Mesenchymal stem cell (in vitro differentiated cells and primary cell): ENCODE results near the gene LRCOL1.

Experiments
- DNase-seq: peaks from one replicate; pipeline ENCODE4 v3.0.0-alpha.2; 2013
- H2AFZ ChIP-seq: one replicate; pipeline ENCODE4 v1.6.1; 2013; ENCODE audit warnings: low read depth, mild to moderate bottlenecking, control low read depth, inconsistent platforms, low read length, moderate library complexity
- H2AK5ac ChIP-seq: 2 replicates; pipeline ENCODE4 v1.6.1; 2013; ENCODE audit warnings: low read length, moderate library complexity, mild to moderate bottlenecking, inconsistent platforms; ENCODE audit not compliant: severe bottlenecking
- H2BK120ac ChIP-seq: one replicate; pipeline ENCODE4 v1.6.1; 2013; ENCODE audit warnings: low read depth, mild to moderate bottlenecking, inconsistent platforms, low read length, moderate library complexity
- H2BK12ac ChIP-seq, 2 experiments: one replicate each; pipeline ENCODE4 v1.6.1; 2013; ENCODE audit warnings: inconsistent platforms in 2 of 2, low read length in 2 of 2, mild to moderate bottlenecking in 2 of 2, moderate library complexity in 2 of 2, control low read depth in 1 of 2
- H2BK15ac ChIP-seq: one replicate; pipeline ENCODE4 v1.6.1; 2013; ENCODE audit warnings: mild to moderate bottlenecking, low read depth, inconsistent platforms; ENCODE audit not compliant: poor library complexity, severe bottlenecking
- H2BK5ac ChIP-seq: 2 replicates; pipeline ENCODE4 v1.6.1; 2013; ENCODE audit warnings: low read depth, mild to moderate bottlenecking, low read length, control low read depth, inconsistent platforms; ENCODE audit not compliant: poor library complexity, severe bottlenecking
- H3K14ac ChIP-seq, 2 experiments: one replicate each; pipeline ENCODE4 v1.6.1; 2013; ENCODE audit warnings: inconsistent platforms in 2 of 2, low read length in 2 of 2, control low read depth in 1 of 2, mild to moderate bottlenecking in 1 of 2, moderate library complexity in 1 of 2
- H3K18ac ChIP-seq, 2 experiments: one replicate each; pipeline ENCODE4 v1.6.1; 2013; ENCODE audit warnings: inconsistent platforms in 2 of 2, low read length in 2 of 2, control low read depth in 1 of 2, low read depth in 1 of 2, mild to moderate bottlenecking in 1 of 2
- H3K23ac ChIP-seq, 2 experiments: one replicate each; pipeline ENCODE4 v1.6.1; 2013; ENCODE audit warnings: inconsistent platforms in 2 of 2, low read length in 2 of 2, mild to moderate bottlenecking in 2 of 2, moderate library complexity in 2 of 2, control low read depth in 1 of 2
- H3K27ac ChIP-seq: 2 replicates; pipeline ENCODE4 v1.5.1; 2013; ENCODE audit warnings: mild to moderate bottlenecking, moderate library complexity, low read length, control low read depth, inconsistent platforms; ENCODE audit not compliant: poor library complexity, severe bottlenecking
- H3K27me3 ChIP-seq, 2 experiments: 2 replicates each; pipeline versions ENCODE4 v1.6.1 to v1.7.0; 2013; ENCODE audit warnings: low read length in 2 of 2, mild to moderate bottlenecking in 2 of 2, moderate library complexity in 2 of 2, control low read depth in 1 of 2, inconsistent platforms in 1 of 2; ENCODE audit not compliant: control insufficient read depth in 1 of 2, insufficient read depth in 1 of 2
- H3K36me3 ChIP-seq, 2 experiments: 2 replicates each; pipeline versions ENCODE4 v1.6.1 to v1.7.0; 2013; ENCODE audit warnings: low read length in 2 of 2, control low read depth in 1 of 2, inconsistent platforms in 1 of 2, low read depth in 1 of 2, mild to moderate bottlenecking in 1 of 2; ENCODE audit not compliant: insufficient read depth in 2 of 2, control insufficient read depth in 1 of 2
- H3K4ac ChIP-seq, 2 experiments: one replicate each; pipeline ENCODE4 v1.6.1; 2013; ENCODE audit warnings: inconsistent platforms in 2 of 2, low read length in 2 of 2, mild to moderate bottlenecking in 2 of 2, moderate library complexity in 2 of 2, control low read depth in 1 of 2, low read depth in 1 of 2
- H3K4me1 ChIP-seq: 2 replicates; pipeline ENCODE4 v1.6.1; 2013; ENCODE audit warnings: low read depth, low read length, control low read depth; ENCODE audit not compliant: control insufficient read depth, insufficient read depth
- H3K4me2 ChIP-seq: 2 replicates; pipeline ENCODE4 v1.6.1; 2013; ENCODE audit warnings: low read length, mild to moderate bottlenecking, inconsistent platforms; ENCODE audit not compliant: poor library complexity, severe bottlenecking
- H3K4me3 ChIP-seq, 2 experiments: 2 replicates each; pipeline versions ENCODE4 v1.5.1 to v1.7.0; 2013; ENCODE audit warnings: low read length in 2 of 2, mild to moderate bottlenecking in 2 of 2, control low read depth in 1 of 2, low read depth in 1 of 2; ENCODE audit not compliant: insufficient read depth in 1 of 2
- H3K79me1 ChIP-seq: replicated peaks from 2 replicates; pipeline ENCODE4 v1.6.1; 2013; ENCODE audit warnings: mild to moderate bottlenecking, control low read depth, low read length, inconsistent platforms; ENCODE audit not compliant: poor library complexity, severe bottlenecking
- H3K9ac ChIP-seq: 2 replicates; pipeline ENCODE4 v1.7.0; 2013; ENCODE audit warnings: mild to moderate bottlenecking, low read length, moderate library complexity
- H3K9me3 ChIP-seq: 2 replicates; pipeline ENCODE4 v1.7.0; 2013; ENCODE audit warnings: mild to moderate bottlenecking, low read length; ENCODE audit not compliant: control insufficient read depth
- H4K8ac ChIP-seq: one replicate; pipeline ENCODE4 v1.6.1; 2013; ENCODE audit warnings: inconsistent platforms, mild to moderate bottlenecking, low read length, moderate library complexity
- H4K91ac ChIP-seq: one replicate; pipeline ENCODE4 v1.6.1; 2013; ENCODE audit warnings: mild to moderate bottlenecking, low read length, inconsistent platforms
- WGBS: methylation state at CpG from one replicate; pipeline ENCODE4 v1.1.7; 2013; ENCODE audit warnings: mixed read lengths; 5-methylcytosine and 5-hydroxymethylcytosine counted together

Gene LRCOL1

DNA sequence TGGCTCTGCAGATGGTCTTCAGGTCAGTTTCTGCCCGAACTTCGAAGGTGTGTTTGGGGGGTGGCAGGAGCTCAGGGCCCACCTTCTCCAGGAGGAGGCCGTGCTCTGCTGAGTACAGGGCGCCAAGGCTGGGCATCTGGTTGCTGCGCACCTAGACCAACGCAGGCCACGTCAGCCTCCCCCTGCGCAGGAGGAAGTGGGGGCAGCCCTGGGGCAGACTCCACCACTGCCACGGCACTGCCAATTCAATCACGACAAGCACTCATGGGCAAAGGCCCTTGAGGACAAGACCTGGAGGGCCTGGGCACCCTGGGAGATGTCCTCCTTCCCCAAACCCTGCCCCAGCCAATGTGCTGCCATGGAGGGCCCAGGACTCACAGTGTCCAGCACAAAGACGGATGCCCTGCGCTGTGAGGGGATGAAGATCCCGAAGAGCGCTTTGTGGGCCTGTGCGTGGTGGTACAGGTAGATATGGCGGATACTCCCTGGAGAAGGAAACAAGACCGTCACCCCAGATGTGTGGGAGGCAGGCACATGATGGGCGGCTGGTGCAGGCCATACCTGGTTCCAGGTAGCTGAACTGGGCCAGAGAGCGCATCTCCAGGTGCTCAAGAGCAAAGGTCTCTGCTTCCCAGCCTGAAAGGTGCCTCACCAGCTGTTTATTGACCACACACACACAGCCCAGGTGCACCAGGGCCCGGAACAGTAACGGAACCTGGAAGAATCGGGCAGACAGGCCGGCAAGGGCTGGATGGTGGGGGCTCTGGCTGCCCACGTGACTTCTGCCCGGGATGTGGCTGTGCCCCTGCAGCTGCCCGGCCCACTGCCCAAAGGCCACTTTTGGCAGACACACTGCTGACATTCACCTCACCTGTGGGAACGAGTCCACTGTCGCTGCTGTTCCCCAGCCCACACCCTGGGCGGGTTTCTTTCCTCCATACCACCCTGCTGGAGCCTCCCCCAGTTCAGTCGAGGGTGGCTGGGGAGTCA is 32.8 kb upstream of the LRCOL1 start:
- Histone ChIP-seq H2AFZ (no peak overlapping the region), H3K18ac (no peak overlapping the region), H3K4me1 (peaks cover 6% of the 10 kb centered on the region), H3K79me1 (peaks cover 7% of the 10 kb centered on the region), H2BK120ac (no peak overlapping the region), H3K27ac (no peak overlapping the region), H3K14ac (no peak overlapping the region), H2AK5ac (no peak overlapping the region), H3K4ac (no peak overlapping the region), H2BK5ac (no peak overlapping the region), H3K4me3 (no peak overlapping the region), H4K8ac (no peak overlapping the region), H3K9ac (no peak overlapping the region), H3K4me2 (no peak overlapping the region), H4K91ac (no peak overlapping the region), H3K27me3 (no peaks in the 10 kb centered on the region), H3K36me3 (peaks cover 53 to 55% of the 10 kb centered on the region in 2 experiments), H2BK12ac (no peak overlapping the region), H3K9me3 (no peaks in the 10 kb centered on the region), H2BK15ac (no peak overlapping the region), H3K23ac (no peak overlapping the region)
- no peak for DNase-seq
- WGBS = 97% methylated on average over 30 of the region's 30 CpGs

DNA sequence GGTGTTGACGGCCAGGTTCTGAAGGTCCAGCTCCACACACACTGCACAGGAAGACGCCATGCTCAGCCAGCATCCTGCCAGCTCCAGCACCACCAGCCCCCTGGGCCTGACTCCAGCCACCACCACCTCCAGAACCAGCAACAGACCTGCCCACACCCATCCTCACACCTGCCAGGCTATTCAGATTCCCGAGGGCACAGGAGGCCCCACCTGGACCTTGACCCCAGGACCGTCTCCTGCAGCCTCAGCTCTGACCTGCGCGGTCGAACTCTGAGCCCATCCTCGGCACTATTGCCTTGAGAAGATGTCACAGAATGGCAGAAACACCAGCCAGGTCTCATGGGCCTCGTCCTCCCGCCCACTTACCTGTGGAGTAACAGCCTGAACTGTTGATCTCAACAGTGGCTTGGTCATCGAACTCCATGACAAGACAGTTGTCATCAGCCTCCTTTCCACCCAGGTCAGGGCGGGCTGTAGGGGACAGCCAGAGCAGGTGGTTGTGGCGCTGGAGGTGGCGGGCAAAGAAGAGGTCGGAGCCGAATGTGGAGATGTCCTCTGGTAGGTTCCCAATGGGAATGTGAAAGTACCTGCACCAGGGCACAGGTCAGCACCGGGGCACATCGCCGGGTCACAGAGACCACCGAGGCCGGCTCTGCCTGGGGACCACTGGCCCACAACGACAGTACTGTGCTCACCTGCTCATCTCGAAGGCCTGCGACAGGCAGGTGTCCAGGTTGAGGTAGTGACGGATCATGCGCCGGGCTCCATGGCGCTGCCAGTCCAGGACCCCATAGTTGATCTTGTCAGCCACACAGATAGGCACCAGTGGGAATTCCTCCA is 31.6 kb upstream of the LRCOL1 start:
- Histone ChIP-seq H3K14ac (no peak overlapping the region), H2BK5ac (no peak overlapping the region), H2BK120ac (no peak overlapping the region), H3K36me3 (peaks cover 51 to 55% of the 10 kb centered on the region in 2 experiments), H3K18ac (no peak overlapping the region), H3K27ac (no peak overlapping the region), H3K9ac (no peak overlapping the region), H2AFZ (no peak overlapping the region), H3K79me1 (peaks cover 4% of the 10 kb centered on the region), H3K4me1 (peaks cover 6% of the 10 kb centered on the region), H3K27me3 (no peaks in the 10 kb centered on the region), H4K91ac (no peak overlapping the region), H3K4me2 (no peak overlapping the region), H3K9me3 (no peaks in the 10 kb centered on the region), H3K4ac (no peak overlapping the region), H2BK15ac (no peak overlapping the region), H3K23ac (no peak overlapping the region), H3K4me3 (no peak overlapping the region), H4K8ac (no peak overlapping the region), H2BK12ac (no peak overlapping the region), H2AK5ac (no peak overlapping the region)
- WGBS = 98% methylated on average over 28 of the region's 28 CpGs
- DNase-seq = no peak

DNA sequence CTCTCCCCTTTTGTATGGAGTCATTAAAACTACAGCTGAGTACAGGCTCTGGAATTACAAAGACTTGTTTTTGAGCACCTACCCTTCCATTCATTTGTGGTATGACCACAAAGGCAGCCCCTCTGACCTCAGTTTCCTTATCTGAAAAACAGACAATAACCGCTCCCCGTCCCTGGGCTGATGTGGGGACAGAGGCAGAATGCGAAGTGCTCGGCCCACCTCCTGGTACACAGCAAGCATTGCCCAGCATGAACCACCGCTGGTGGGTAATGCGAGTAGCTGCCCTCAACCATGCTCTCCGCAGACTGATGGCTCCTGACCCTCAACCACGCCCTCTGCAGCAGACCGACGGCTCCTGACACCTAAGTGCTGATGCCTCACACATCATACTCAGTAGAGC is 30.6 kb upstream of the LRCOL1 start:
- Histone ChIP-seq H3K4ac (no peak overlapping the region), H3K4me1 (peaks cover 6% of the 10 kb centered on the region), H2BK12ac (no peak overlapping the region), H4K91ac (no peak overlapping the region), H3K79me1 (peaks cover 4% of the 10 kb centered on the region), H3K18ac (no peak overlapping the region), H3K27ac (no peak overlapping the region), H3K9me3 (no peaks in the 10 kb centered on the region), H3K27me3 (no peaks in the 10 kb centered on the region), H3K9ac (no peak overlapping the region), H3K23ac (no peak overlapping the region), H2BK15ac (no peak overlapping the region), H2BK5ac (no peak overlapping the region), H3K4me3 (no peak overlapping the region), H4K8ac (no peak overlapping the region), H3K4me2 (no peak overlapping the region), H2AK5ac (no peak overlapping the region), H2BK120ac (no peak overlapping the region), H2AFZ (no peak overlapping the region), H3K14ac (no peak overlapping the region), H3K36me3 (peaks cover 52 to 65% of the 10 kb centered on the region in 2 experiments)
- DNase-seq = no peak
- WGBS = 94% methylated on average over 10 of the region's 10 CpGs

- Histone ChIP-seq H3K79me1 (peaks cover 2% of the 10 kb centered on the region), H3K4me3 (no peak overlapping the region), H4K91ac (no peak overlapping the region), H3K27ac (no peak overlapping the region), H2BK120ac (no peak overlapping the region), H3K9me3 (no peaks in the 10 kb centered on the region), H2BK5ac (no peak overlapping the region), H3K36me3 (peaks cover 56 to 69% of the 10 kb centered on the region in 2 experiments), H3K14ac (no peak overlapping the region), H3K9ac (no peak overlapping the region), H3K18ac (no peak overlapping the region), H3K27me3 (no peaks in the 10 kb centered on the region), H3K23ac (no peak overlapping the region), H2AK5ac (no peak overlapping the region), H3K4me2 (no peak overlapping the region), H2AFZ (no peak overlapping the region), H3K4me1 (peaks cover 6% of the 10 kb centered on the region), H2BK15ac (no peak overlapping the region), H3K4ac (no peak overlapping the region), H4K8ac (no peak overlapping the region), H2BK12ac (no peak overlapping the region)
- DNase-seq = no peak
- 95% methylated on average over 12 of the region's 12 CpGs for WGBS
Measured at GRCh38 chr12:132639956-132640520, 29.7 kb upstream of the LRCOL1 start.
